ENCODE measurements around the gene ARHGAP15.

The ARHGAP15 gene

GRCh38 chr2:143801561-143801960, 672.3 kb downstream of the ARHGAP15 start:
- no peak for DNase-seq

GRCh38 chr2:143802242-143802641, 673.0 kb downstream of the ARHGAP15 start:
- no peak for DNase-seq

- no peak for DNase-seq
These were observed 673.8 kb downstream of the ARHGAP15 start for GRCh38 chr2:143802871-143803650.

- DNase-seq = no peak
These were observed 674.7 kb downstream of the ARHGAP15 start for GRCh38 chr2:143803936-143804335.

- no peak for DNase-seq
These were observed 676.4 kb downstream of the ARHGAP15 start for GRCh38 chr2:143805666-143806065.

- DNase-seq = no peak
These were observed 678.0 kb downstream of the ARHGAP15 start for GRCh38 chr2:143807192-143807591.

- DNase-seq = no peak
These were observed 678.5 kb downstream of the ARHGAP15 start for GRCh38 chr2:143807671-143808070.

- DNase-seq = no peak
These were observed 678.9 kb downstream of the ARHGAP15 start for GRCh38 chr2:143808166-143808565.

- DNase-seq = no peak
These were observed 685.9 kb downstream of the ARHGAP15 start for GRCh38 chr2:143815082-143815481.

GRCh38 chr2:143816916-143817315, 687.7 kb downstream of the ARHGAP15 start:
- no peak for DNase-seq

All from right forelimb (tissue), 1 donor.